IPS-NIHi7 (cell line): ENCODE measurements around the gene DMD.
"Not testable (repeated sequence)": the region's sequence is repeated elsewhere in the genome, so short reads cannot be mapped to it uniquely, and the experiment has no call there.

Source experiments
- DNase-seq: peaks from one replicate; pipeline ENCODE4 v3.0.0; 2012; ENCODE audit warnings: mixed read lengths; ENCODE audit errors: extremely low spot score

The DMD gene

DNA sequence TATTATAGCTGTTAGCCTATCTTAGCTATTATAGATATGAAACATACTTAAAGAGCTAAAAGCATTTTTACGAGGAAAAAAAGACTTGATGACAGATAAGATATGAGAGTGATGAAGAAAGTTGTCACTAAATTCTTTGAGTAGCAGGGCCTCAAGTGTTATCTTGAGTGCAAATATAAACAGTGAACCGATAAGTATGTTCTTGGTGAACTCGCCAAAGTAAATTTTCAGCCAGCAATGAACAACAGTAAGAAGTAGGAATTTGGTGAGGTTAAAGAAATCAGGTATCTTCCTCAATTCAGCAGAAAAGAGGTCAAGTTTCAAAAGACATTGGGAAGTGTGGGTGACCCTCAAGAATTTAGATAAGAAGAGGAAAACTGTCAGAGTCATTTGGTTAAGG is 1667.7 kb downstream of the DMD start:
- no peak for DNase-seq

DNA sequence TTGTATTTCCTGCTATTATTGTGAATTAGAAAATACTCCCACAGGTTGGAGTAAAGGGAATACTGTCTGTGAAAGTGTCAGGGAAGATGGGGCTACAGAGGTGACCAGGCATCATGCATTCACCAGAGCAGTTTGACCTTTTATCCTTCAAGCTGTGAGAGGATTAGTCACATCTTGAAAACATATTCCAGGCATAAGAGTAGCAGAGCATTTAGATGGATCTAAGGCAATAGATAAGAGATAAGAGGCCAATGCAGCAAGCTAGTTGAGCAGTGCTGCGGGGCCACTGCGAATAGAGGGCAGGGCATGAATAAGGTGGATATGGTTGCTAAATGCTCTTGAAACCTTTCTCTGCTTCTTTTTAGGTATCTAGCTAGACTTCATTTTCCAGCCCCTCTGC is 1668.8 kb downstream of the DMD start:
- DNase-seq: no peak

DNA sequence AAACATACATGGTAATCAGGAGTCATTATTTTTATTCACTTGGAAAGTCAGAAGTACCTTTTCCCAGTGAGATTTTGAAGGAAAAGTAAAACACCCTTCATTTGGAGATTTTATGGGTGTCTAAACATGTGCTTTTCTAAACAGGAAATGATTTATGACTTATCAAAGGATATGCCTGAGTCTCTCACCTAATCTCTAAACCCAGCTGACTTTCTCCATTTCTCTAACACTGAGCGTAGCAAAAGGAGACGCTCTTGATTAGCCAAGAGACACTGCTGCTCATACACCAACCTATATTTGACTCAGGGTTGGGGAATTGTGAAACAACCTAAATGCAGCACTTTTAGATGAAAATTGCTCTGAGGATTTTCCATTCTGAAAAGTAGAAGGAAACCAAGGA is 1671.0 kb downstream of the DMD start:
- no peak for DNase-seq

DNA sequence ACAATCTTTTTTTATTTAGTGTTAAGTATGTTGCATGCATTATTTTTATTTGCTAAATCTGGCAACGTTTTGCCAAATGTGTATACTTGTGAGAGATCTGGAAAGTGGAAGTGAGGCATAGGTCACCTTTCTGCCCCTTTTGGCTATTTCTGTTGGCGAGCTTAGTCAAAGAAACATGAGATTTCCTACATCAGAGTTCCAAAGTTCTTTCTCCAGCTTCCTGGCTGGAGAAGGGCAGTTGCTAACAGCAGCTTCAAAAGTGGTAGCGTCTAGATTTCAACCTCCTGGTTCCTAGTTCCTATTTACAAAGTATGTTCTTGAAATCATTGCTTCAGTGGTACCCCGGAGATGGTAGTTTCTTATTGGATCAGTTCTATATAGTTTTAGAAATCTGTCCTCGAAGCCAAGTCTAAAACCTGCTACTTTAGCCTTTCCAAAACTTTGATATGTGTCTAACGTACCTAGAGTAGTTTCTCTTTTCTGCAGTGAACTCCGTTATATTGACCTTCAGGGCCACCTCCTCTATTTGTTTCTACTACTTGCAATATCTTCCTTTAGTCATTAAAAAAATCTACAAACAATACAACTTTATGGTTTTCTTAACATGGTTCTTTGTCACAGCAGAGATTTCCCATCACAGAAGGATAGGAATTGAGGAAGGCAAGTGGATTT is 1683.8 kb downstream of the DMD start:
- no peak for DNase-seq

DNA sequence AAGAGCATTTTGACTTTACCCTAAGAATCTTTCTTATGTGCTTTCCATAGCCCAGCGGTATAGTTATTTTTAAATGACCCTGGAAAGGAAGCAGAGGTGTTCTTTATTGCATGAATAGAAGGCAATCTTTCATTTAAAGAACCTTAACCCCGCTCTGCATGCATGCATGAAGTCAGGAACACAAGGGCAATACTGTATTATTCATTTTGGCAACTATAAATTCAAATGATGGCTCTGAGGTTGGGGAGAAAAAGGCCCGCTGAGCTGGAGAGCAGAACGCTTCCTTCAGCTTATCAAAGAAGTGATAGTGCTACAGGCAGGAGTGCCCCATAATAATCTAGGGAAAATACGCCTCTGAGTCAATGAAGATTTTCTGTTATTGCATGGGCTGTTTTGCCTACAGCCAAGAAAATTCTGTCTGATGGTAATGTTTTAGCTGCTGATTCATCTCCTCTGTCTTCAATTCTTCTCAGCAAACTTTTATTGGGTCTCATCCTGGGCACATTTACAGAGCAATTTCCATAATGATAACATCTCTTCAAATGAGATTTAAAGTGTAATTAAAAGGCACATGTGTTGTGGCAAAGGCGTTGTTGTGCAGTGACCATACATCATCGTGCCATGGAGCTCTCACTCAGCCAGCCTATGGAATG is 1687.3 kb downstream of the DMD start:
- DNase-seq: no peak

DNA sequence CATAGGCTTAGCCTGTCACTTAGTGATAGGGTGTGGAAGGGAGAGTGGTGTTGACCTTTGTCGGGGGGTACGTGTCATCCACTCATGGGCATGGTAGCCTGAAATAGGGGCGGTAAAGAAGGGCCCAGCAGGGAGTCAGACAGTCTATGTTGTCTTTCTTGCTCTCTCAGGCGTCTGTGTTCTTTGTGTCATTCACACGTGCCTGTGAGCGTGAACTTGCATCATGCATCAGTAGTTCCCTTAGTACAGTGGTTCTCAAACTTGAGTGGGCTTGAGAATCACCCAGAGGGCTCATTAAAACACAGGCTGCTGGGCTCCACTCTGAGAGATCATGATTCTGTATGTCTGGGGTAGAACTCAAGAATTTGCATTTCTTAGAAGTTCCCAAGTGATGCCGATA is 1688.6 kb downstream of the DMD start:
- DNase-seq: no peak

DNA sequence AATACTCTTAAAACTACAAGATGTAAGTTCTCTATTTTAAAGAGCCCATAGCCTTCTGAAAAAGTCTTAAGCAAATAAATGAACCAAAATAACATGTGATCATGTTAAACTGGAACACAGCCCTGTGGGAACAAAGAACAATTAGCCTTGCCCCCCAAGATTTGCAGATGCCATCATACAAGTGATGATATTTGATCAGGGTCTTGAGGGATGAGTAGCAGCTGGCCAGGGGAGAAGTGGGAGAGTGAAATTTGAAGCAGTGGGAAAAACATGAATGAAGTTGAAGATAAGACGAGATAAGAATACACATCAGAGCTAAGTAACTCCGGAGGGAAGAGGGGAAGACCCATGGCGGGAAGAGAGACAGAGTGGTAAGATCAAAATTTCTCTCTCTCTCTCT is 1689.4 kb downstream of the DMD start:
- DNase-seq: no peak

DNA sequence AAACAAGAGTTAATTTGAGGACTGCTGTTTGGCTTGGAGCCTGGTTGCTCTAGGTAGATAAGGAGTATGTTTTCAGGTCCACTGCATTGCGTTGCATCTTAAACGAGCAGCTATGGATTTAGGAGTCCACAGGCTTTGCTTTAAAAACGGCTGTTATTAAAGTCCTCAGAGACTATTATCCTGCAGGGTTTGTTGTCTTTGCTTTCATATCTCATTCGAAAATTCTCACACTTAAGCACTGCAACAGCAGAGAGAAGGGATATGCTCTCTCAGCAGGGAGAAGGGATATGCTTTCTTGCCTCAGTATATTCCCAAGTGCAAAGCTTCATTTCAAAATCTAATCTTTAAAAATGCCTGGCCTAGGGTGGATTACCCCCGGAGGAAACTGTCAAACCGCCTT is 1694.8 kb downstream of the DMD start:
- no peak for DNase-seq

DNA sequence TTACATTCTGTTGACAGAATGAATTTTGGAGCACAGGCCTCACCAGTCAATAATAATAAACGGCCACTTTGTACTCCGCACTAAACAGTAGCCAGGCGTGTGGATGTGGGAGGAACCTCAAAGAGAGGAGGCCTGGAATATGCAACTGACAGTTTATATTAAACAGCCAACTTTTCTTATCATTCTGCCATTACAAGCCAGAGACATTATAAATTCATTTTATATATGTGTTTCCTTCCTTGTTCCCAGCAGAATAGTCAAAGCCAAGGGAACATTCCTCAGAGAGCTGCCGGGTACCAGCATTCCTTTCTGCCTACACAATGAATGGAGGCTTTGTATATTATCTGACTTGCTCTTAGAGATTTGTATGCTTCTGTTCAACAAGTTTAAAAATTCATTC is 1703.0 kb downstream of the DMD start:
- DNase-seq: peak; percentile 22

DNA sequence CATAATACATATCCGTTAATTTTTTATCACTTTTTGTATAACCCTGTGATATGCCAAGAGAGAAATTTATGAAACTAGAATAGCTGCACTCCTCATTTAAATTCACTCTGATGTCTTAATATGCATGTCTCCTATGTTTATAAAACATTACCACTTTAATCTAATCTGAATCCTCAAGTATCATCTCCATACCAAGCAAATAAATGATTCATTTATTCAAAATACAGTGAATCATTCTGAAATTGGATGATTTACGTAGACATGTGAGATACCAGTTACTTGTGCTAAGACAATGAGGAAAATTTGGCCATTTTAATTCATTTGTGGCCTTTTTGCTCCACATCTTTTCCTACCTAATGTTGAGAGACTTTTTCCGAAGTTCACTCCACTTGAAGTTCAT is 1704.4 kb downstream of the DMD start:
- no peak for DNase-seq

DNA sequence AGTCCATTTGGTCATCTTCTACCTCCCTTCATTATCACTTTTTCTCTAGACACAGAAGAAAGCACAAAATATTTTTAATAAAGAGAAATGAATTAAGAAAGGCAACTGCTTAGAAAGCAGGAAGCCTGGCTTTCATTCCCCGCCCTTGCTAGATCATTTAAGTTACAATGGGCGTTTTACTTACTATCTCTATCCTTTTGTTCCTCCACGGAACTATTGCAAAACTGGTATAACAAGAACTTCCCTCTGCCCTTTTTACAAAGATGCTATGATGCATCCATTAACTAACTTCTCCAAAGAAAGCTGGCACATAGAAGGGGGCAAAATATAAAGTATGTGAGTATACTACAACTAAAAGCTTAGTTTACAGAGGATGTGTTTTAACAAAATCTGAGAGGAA is 1705.0 kb downstream of the DMD start:
- DNase-seq: no peak

DNA sequence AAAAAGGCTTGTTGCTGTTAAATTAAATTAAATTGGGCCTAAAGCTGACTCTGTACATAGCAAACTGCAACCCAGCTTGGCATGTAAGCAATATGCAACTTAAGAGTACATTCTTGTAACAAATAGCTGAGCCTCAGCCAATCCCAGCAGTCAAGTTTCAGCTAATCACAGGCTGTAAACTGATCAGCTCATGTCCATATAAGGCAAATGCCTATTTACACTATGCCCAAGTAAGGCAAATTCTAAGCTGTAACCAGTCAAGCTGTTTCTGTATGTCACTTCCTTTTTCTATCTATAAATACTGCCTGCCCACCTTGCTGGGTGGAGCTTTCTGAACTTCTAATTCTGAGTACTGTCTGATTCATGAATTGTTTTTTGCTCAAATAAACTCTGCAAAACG is 1710.4 kb downstream of the DMD start:
- DNase-seq: no peak

DNA sequence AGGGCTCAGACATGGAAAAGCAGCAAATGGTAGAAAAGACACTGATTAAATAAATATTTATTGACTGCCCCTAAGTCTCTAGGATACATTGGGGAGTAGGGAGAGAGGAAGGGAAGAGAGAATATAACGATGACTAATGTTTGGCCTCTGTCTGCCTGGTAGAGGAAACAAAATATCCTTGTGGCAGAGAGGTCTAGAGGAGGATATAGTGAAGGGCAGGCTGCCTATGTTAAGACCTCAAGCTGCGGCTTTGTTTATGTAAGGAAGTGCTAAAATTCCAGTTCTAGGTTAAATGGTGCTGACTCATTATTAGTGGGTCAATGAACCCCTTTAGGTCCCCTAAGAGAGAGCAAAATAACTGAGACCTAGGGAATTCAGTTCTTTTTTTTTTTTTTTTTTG is 1712.2 kb downstream of the DMD start:
- no peak for DNase-seq

DNA sequence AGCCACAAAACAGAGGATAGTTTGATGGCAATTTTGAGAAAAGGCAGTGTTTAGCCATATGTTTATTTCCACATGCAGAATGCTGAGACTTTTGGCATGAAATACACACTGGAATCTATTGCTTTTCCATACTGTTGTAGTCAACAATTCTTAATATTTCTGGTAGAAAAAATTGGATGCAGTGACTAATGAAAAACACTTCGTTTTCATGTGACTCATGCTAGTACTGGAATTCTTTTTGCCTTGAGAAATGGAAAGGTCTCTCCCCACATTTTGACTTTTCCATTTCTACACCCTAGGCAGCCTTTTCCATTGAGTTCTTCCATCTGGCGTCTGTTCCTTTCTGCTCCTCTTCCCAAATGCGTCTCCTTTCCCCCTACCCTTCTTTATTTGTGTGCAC is 1714.3 kb downstream of the DMD start:
- no peak for DNase-seq

DNA sequence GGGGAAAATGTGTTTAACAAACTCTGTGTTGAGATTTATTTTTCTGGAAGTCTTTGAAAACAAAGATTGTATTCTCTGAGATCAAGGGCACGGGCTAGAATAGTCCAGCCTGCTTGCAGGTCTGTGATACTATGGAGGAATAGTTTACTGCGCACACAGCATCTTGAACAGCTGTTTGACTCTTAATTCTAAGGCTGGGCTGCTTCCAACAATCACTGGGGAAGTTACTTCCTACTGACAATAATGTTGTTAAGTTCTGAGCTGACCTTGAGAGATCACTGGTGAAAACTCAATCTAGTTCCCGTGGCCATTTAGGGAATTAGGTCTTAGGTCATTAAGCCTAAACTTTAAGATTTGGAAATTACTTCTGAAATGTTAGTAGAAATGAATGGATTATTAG is 1723.4 kb downstream of the DMD start:
- no peak for DNase-seq

DNA sequence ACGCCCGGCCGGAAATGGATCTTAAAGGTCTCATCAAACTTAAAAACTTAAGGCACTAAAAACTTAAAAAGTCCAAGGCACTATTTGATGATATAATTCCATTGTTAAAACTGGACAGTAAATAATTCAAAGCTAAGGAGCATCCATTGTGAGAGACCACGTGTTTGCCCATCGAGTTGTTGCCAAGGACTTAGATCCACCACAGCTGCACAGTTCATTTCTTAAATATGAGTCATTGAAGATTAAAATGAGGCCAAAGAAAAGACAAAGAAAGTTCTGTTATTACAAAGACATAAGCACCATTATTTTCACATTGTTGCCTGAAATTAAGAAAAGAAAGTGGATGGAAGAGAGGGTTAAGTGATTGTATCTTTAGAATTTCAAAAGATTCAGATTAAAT is 1728.0 kb downstream of the DMD start:
- no peak for DNase-seq

DNA sequence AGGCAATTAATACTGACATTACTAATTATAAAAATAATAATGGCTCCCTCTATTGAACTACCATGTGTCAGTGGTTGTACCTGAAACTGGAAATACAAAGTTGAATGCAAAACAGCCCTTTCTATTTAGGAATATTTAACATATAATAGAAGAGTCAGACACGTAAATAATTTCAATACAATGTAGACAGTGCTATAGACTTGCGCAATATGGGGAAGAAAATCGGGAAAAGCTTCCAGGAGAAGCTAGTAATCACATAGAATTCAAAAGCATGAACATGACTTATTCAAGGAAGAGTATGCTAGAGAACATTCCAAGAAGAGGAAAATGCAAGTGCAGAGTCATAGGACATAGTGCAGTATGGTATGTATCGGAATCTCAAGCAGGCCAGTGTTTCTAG is 1730.7 kb downstream of the DMD start:
- DNase-seq: no peak

DNA sequence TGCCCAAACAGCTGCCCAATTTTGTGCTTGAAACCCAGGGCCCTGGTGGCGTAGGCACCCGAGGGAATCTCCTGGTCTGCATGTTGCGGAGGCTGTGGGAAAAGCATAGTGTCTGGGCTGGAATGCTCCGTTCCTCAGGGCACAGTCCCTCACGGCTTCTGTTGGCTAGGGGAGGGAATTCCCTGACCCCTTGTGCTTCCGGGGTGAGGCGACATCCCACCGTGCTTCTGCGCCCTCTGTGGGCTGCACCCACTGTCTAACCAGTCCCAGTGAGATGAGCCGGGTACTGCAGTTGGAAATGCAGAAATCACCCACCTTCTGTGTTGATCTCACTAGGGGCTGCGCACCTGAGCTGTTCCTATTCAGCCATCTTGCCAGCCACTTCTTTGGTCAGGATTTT is 1740.1 kb downstream of the DMD start:
- no peak for DNase-seq

DNA sequence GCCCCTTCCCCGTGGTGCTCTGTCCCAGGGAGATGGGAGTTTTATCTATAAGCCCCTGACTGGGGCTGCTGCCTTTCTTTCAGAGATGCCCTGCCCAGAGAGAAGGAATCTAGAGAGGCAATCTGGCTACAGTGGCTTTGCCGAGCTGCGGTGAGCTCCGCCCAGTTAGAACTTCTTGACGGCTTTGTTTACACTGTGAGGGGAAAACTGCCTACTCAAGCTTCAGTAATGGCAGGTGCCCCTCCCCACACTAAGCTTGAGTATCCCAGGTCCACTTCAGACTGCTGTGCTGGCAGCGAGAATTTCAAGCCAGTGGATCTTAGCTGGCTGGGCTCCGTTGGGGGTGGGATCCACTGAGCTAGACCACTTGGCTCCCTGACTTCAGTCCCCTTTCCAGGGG is 1740.6 kb downstream of the DMD start:
- not testable (repeated sequence) for DNase-seq

DNA sequence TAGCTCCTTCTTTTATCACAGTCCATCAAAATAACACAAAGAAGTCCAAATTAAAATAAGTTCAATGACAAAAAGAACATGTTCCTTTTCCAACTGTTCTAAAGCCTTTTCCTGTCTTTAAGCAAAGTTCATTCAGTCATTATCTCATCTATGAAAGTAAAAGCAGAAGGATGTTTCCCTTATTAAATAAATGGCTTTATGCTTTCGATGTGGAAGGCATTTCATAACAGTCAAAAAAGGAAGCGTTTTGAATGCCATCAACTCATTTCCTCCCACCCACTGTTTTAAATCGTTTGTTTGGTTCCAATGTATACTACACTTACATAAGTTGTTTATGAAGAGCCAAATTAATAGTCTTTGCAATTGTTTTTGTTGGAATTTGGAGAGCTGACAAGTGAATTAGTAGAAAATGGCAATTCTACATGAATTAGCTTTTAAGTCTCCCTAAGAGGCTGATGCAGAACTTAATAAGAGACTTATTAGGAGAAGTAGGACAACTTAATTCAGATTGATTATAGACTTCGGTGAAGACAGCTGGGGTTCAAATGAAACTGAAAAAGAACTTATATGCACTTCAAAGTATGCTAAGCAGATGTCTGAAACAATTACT is 1746.9 kb downstream of the DMD start:
- no peak for DNase-seq

DNA sequence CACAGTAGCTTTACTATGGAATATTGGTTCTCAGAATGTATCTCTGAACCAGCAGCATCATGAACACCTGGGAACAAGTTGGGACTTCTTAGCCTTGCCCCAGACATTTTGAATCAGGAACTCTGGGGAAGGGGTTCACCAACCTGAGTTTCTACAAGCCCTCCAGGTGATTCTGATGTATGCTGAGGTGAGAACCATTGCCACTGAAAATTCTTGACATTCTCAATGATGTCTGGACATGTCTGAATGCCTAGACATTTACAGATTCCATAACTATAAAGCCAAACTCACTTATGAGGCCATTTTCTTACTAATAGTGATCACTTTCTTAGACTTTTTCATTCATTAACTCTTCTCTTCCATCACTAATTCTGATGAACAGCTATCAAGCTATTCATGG is 1750.1 kb downstream of the DMD start:
- no peak for DNase-seq

DNA sequence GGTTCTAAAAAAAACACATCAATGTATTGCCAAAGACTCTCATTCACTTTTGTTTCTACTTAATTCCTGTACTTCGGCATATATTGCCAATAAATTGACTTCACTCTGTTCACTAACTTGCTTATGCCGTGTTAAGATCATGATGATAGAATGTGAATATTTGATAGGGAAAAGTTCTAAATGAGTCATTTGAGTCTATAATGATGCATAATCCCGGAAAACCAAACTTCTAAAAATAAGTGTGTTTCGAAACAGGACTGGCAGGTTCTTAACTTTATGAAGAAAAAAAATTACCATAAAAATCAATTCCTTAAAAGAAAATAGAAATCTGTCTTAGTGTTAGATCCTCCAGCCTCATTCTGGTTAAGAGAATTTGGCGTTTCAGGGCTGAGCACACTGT is 1752.0 kb downstream of the DMD start:
- no peak for DNase-seq

DNA sequence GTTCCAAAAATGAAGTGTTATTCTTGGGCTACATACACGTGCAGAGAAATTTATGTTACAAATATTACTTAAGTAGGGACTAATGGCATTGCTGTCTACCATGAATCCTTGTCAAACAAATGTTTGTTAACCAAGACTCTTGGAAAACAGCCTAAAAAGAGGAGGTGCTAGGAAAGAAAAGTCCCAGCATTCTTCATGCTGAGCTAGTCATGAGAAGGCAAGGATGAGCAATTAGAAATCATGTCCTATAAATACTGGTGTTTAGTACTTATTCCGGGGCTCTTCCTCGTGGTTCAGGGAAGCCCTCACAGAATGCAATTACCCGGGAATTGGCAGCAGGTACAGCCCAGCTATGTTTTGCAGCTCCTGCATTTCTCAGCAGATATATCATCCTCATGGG is 1761.4 kb downstream of the DMD start:
- DNase-seq: no peak

DNA sequence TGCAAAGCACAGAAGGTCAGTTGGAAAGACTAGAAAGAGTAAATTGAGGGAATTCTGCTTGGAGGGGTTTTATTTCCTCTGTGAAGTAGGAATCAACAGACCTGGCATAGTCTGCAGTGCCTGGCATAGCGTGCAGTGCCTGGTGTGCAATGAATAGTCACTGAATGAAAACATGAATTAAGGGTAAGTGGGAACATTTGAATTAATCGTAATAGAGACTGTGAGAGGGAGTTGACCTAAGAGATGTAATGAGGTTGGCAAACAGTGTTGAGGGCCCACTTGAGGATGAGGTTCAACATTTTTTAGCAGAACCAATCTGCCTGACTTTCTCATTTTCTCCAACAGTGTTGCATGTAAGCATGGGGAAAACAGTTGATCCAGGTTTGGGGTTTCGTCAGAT is 1762.3 kb downstream of the DMD start:
- no peak for DNase-seq
